Breast epithelium (tissue), 4 donors: ENCODE results near the gene MARK3. TPM values are rescaled to one million over a fixed set of nuclear protein-coding genes. Genes with fewer than 3 reads are reported as not detected.

Source experiments
- DNase-seq, 2 donors: peaks; one replicate each; pipeline ENCODE4 v3.0.0-alpha.2; 2019; ENCODE audit warnings: low spot score in 2 of 2
- H3K27ac ChIP-seq, 2 donors: fragments of 200-600 bp; sonication (generic) in 1 of 2; one replicate each; pipeline ENCODE4 v1.5.1; 2016 to 2019; ENCODE audit warnings: mild to moderate bottlenecking in 1 of 2
- H3K27me3 ChIP-seq, 2 donors: fragments of 200-600 bp; sonication (generic) in 1 of 2; one replicate each; pipeline versions ENCODE4 v1.5.1 to v1.6.0; 2017 to 2019; ENCODE audit warnings: control low read depth in 1 of 2, mild to moderate bottlenecking in 1 of 2
- H3K36me3 ChIP-seq: fragments of 200-600 bp; one replicate; pipeline ENCODE4 v1.5.1; 2019
- H3K4me1 ChIP-seq, 2 donors: fragments of 200-600 bp; sonication (generic); one replicate each; pipeline ENCODE4 v1.5.1; 2016 to 2019; ENCODE audit warnings: control low read depth in 1 of 2
- H3K4me3 ChIP-seq, 3 donors: fragments of 200-600 bp; sonication (generic); 1 replicate in 2 of 3; 2 replicates in 1 of 3; pipeline ENCODE4 v1.5.1; 2016 to 2019; ENCODE audit warnings: mild to moderate bottlenecking in 3 of 3, moderate library complexity in 2 of 3
- H3K9me3 ChIP-seq, 2 donors: fragments of 200-600 bp; sonication (generic) in 1 of 2; one replicate each; pipeline ENCODE4 v1.5.1; 2016 to 2019; ENCODE audit warnings: control low read depth in 1 of 2
- POLR2A ChIP-seq: fragments of 450-650 bp; IDR thresholded peaks from one replicate; pipeline ENCODE4 v1.6.1; 2016; ENCODE audit warnings: antibody characterized with exemption, mild to moderate bottlenecking, moderate library complexity
- POLR2AphosphoS5 ChIP-seq, 3 donors: sonication (generic); formaldehyde crosslinking; IDR thresholded peaks; one replicate each; pipeline ENCODE4 v1.6.1; 2017; ENCODE audit warnings: antibody characterized with exemption in 3 of 3
- intact Hi-C: fragments of 100-400 bp; cut with DNase I; formaldehyde crosslinking; loops from one replicate; pipeline ENCODE4 v1.15.1; 2023; ENCODE audit warnings: low total_unique reads
- total RNA-seq, 3 donors: library from RNA; depleted of rRNA; stranded (reverse); fragments of >200 nt; gene quantifications; one replicate each; pipeline ENCODE4 v1.1.0, GENCODE V29; 2016
- TF ChIP-seq, protein P1 (sequence below), 3 donors: fragments of 450-650 bp; IDR thresholded peaks; one replicate each; pipeline ENCODE4 v1.5.1; 2016 to 2017; ENCODE audit warnings: antibody characterized with exemption in 3 of 3, mild to moderate bottlenecking in 3 of 3, moderate library complexity in 3 of 3

The MARK3 gene
- total RNA-seq, 3 donors from 2014 or later: 70.2 to 107 (median 87.5) TPM

DNA sequence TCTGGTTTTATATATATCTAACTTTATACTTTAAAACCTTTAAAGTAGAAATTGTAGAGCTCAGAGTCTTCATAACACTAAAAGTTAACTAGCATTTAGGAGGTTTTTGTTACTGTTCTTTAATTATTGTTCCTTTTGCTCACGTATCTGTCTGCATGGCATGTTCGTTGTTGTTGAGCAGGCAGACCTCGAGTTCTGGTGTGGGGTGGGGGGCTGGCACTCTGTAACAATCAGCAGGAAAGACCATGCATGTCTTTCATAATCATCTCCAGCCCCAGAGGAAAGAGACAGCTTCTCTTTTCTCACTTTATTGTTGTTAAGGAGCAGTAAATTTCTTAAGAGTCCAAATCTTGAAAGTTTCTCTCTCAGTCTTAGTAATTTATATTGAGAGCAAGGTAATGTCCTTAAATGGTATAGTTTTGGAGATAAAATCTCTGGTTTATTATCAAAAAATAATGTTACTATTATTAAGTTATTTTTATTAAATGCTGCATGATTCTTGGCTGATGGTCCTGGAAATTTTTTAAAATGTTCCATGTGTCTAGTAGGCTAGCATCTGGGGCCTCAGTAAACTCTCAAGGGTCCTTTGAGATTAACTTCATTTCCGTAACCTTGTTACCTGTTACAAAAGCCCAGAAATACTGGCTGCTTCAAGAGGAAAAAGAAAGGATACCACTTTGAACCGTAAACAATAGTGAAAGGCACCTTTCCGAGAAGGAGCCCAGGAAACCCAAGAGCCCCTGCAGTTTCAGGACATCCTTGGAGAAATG, 107.1 kb downstream of the MARK3 start:
- H3K27me3 ChIP-seq: no peaks in the 10 kb centered on the region
- no peaks in the 10 kb centered on the region for H3K36me3 ChIP-seq
- H3K27ac ChIP-seq: peak overlapping the region in 1 of 2 donors; percentile 23
- H3K4me1 ChIP-seq: no peaks in the 10 kb centered on the region
- no peak overlapping the region for H3K4me3 ChIP-seq
- no peaks in the 10 kb centered on the region for H3K9me3 ChIP-seq
- TF ChIP-seq POLR2A (no peak), POLR2AphosphoS5 (IDR thresholded peaks at IDR 0.05) (no peak)
- TF ChIP-seq, protein P1, sequence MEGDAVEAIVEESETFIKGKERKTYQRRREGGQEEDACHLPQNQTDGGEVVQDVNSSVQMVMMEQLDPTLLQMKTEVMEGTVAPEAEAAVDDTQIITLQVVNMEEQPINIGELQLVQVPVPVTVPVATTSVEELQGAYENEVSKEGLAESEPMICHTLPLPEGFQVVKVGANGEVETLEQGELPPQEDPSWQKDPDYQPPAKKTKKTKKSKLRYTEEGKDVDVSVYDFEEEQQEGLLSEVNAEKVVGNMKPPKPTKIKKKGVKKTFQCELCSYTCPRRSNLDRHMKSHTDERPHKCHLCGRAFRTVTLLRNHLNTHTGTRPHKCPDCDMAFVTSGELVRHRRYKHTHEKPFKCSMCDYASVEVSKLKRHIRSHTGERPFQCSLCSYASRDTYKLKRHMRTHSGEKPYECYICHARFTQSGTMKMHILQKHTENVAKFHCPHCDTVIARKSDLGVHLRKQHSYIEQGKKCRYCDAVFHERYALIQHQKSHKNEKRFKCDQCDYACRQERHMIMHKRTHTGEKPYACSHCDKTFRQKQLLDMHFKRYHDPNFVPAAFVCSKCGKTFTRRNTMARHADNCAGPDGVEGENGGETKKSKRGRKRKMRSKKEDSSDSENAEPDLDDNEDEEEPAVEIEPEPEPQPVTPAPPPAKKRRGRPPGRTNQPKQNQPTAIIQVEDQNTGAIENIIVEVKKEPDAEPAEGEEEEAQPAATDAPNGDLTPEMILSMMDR (IDR thresholded peaks at IDR 0.05): no peak
- DNase-seq: no peak
- intact Hi-C loops: no loop called here

DNA sequence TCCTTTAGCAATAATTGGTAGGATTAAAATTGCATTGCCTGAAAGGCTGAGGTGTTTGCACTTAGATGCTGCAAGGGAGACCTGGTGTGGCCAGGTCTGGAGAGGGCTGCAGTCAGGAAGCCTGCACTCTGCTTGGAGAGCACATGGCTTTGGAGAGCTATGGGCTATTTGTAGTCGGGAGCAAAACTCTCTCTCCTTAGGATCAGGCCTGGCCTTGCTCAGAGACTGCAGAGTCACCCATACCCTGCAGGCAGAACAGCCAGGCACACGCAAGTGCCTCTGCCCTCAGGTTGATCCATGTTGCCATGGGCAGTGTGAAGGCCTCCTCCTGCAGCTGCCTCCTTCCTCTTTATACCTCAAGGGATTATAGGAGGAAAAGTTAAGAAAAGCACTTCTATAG, 110.6 kb downstream of the MARK3 start:
- intact Hi-C loops: no loop called here
- H3K27me3 ChIP-seq: no peaks in the 10 kb centered on the region
- H3K4me3 ChIP-seq: no peak overlapping the region
- no peak overlapping the region for H3K27ac ChIP-seq
- no peaks in the 10 kb centered on the region for H3K9me3 ChIP-seq
- H3K36me3 ChIP-seq: no peaks in the 10 kb centered on the region
- no peak for TF ChIP-seq POLR2AphosphoS5 (IDR thresholded peaks at IDR 0.05)
- H3K4me1 ChIP-seq: no peaks in the 10 kb centered on the region
- no peak for DNase-seq

DNA sequence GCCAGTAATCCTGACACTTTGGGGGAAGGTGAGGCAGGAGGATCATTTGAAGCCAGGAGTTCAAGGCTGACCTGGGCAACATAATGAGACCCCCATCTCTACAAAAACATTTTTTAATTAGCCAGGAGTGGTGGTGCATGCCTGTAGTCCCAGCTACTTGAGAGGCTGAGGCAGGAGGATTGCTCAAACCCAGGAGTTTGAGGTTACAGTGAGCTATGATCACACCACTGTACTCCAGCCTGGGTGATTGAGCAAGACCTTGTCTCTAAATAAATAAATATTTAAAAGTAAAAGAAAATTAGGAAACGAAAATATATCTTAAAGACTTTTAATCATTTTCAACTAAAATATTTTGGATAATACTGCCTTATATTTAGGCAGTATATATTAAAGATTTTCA, 111.6 kb downstream of the MARK3 start:
- intact Hi-C loops: no loop called here
- H3K9me3 ChIP-seq: no peaks in the 10 kb centered on the region
- H3K4me1 ChIP-seq: no peaks in the 10 kb centered on the region
- DNase-seq: no peak
- no peak overlapping the region for H3K27ac ChIP-seq
- no peak for TF ChIP-seq POLR2A
- TF ChIP-seq POLR2AphosphoS5 (IDR thresholded peaks at IDR 0.05): no peak
- TF ChIP-seq, protein P1 (IDR thresholded peaks at IDR 0.05): no peak
- no peaks in the 10 kb centered on the region for H3K36me3 ChIP-seq
- H3K4me3 ChIP-seq: no peak overlapping the region
- H3K27me3 ChIP-seq: no peaks in the 10 kb centered on the region

DNA sequence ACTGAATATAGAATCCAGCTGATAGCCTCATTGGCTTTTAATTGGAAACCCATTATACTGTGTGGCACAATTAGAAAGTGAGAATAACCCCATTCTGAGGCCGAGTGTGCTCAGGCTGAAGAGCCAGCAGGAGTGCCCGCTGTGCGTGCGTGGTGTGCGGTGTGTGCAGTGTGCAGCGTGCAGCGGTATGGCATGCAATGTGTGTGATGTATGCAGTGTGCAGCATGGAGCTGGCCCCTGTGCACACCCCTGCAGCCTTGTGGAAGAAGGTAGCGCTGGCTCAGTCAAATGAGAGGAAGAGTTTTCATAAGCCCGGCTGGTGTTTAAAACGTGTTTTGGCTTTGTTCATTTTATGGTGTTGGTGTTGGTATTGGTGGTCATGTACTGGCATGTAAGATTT, 114.5 kb downstream of the MARK3 start:
- H3K27ac ChIP-seq: no peak overlapping the region
- no peaks in the 10 kb centered on the region for H3K27me3 ChIP-seq
- H3K4me3 ChIP-seq: no peak overlapping the region
- no peak for DNase-seq
- no peaks in the 10 kb centered on the region for H3K9me3 ChIP-seq
- H3K36me3 ChIP-seq: no peaks in the 10 kb centered on the region
- no peaks in the 10 kb centered on the region for H3K4me1 ChIP-seq
- TF ChIP-seq POLR2AphosphoS5 (IDR thresholded peaks at IDR 0.05) (no peak), POLR2A (no peak)
- TF ChIP-seq, protein P1 (IDR thresholded peaks at IDR 0.05): no peak
- intact Hi-C loops: loop anchor here (5.0 kb wide), 1 partner anchor 658 kb away; no protein-coding TSS in a partner anchor

DNA sequence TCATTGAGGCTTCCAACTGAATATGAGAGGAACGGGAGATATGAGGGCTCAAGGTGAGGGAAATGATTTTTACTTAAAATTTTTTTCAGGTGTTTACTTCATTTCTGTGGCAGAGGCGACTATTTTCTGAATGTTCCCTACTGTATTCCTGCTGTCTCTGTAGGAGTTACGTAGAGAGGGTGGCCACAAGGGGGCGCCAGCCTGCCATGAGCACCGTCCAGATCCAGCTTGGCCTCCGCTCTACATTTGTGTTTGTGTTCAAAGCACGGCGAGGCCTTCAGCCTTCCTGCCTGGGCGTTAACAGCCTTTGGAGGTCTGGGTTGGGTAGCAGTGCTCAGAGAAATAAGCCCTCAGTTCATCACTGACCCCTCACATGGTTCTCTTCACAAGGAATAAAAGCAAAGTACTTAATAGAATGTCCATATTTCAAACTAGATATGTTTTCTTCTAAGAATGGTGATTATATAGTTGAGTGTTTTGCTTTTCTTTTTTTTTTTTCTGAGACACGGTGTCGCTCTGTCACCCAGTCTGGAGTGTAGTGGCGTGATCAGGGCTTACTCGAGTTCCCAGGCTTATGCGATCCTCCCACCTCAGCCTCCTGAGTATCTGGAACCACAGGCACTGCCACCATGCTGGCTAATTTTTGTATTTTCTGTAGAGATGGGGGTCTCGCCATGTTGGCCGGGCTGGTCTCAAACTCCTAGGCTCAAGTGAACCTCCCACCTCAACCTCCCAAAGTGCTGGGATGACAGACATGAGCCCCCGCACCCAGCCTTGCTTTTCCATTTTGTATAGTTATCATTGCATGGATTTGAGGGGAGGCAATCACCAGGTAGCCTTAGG, 115.2 kb downstream of the MARK3 start:
- Histone ChIP-seq H3K27me3 (no peaks in the 10 kb centered on the region), H3K36me3 (no peaks in the 10 kb centered on the region), H3K27ac (peak overlapping the region; percentile 25 to 33), H3K4me3 (no peak overlapping the region), H3K4me1 (no peaks in the 10 kb centered on the region), H3K9me3 (no peaks in the 10 kb centered on the region)
- intact Hi-C loops: loop anchor here (5.0 kb wide), 1 partner anchor 657 kb away; no protein-coding TSS in a partner anchor
- DNase-seq: peak; percentile 86 to 89
- TF ChIP-seq POLR2AphosphoS5 (IDR thresholded peaks at IDR 0.05) (peak; percentile 25 to 43 (median 30)), POLR2A (no peak)
- TF ChIP-seq, protein P1 (IDR thresholded peaks at IDR 0.05): peak; percentile 84 to 88 (median 86)
